ENCODE data around the gene EMSY. TPM values are rescaled to one million over a fixed set of nuclear protein-coding genes. Genes with fewer than 3 reads are reported as not detected.
A peak's percentile ranks its signal among the peaks of the same experiment; 100 is the strongest.

The EMSY gene
- total and polyA plus RNA-seq, 12 donors, result 5.9 to 23.4 (median 16.9) TPM

GRCh38 chr11:76597533-76598425 is 153.0 kb downstream of the EMSY start:
- ATAC-seq (peak in 1 of 8 donors; percentile 23), DNase-seq (peak in 1 of 2 donors; percentile 3)
- intact Hi-C loops (cut with DNase I), result loop anchor here in 9 of 10 donors (1.0 to 5.0 kb wide), 7 partner anchors 40 to 85 kb away; no protein-coding TSS in a partner anchor
- no peaks in the 10 kb centered on the region for H3K27me3 ChIP-seq
- peaks cover 0 to 29% (median 21%) of the 10 kb centered on the region in 9 donors for H3K4me1 ChIP-seq
- H3K36me3 ChIP-seq, result no peaks in the 10 kb centered on the region
- no peak overlapping the region for H3K4me3 ChIP-seq
- H3K27ac ChIP-seq, result peak overlapping the region in 5 of 10 donors; percentile 18 to 60 (median 36)
- peaks cover 0 to 4% (median 0%) of the 10 kb centered on the region in 11 donors for H3K9me3 ChIP-seq
- TF ChIP-seq CTCF (IDR thresholded peaks at IDR 0.05), result no peak
- 86 to 88% methylated on average over 12 of the region's 12 CpGs for WGBS, 2 donors

- Histone ChIP-seq H3K4me1 (peaks cover 0 to 35% (median 27%) of the 10 kb centered on the region in 9 donors), H3K9me3 (peaks cover 0 to 4% (median 0%) of the 10 kb centered on the region in 11 donors), H3K4me3 (no peak overlapping the region), H3K27me3 (no peaks in the 10 kb centered on the region), H3K36me3 (no peaks in the 10 kb centered on the region), H3K27ac (peak overlapping the region in 6 of 10 donors; percentile 18 to 60 (median 45))
- TF ChIP-seq CTCF (IDR thresholded peaks at IDR 0.05), result peak; percentile 24 to 77 (median 63)
- ATAC-seq, result peak; percentile 40 to 76 (median 68)
- WGBS, 2 donors, result 31 to 58% methylated on average over 6 of the region's 6 CpGs
- peak; percentile 33 to 51 for DNase-seq
- intact Hi-C loops (cut with DNase I), result loop anchor here in 9 of 10 donors (1.0 to 5.0 kb wide), 6 partner anchors 39 to 84 kb away; no protein-coding TSS in a partner anchor
Observed at GRCh38 chr11:76598426-76598839, 153.6 kb downstream of the EMSY start.

GRCh38 chr11:76599041-76600013 is 154.5 kb downstream of the EMSY start:
- ATAC-seq, result peak in 2 of 8 donors; percentile 9 to 37
- peaks cover 8 to 44% (median 31%) of the 10 kb centered on the region in 9 donors for H3K4me1 ChIP-seq
- WGBS, 2 donors, result 83 to 86% methylated on average over 18 of the region's 18 CpGs
- H3K4me3 ChIP-seq, result no peak overlapping the region
- peaks cover 0 to 3% (median 0%) of the 10 kb centered on the region in 11 donors for H3K9me3 ChIP-seq
- no peaks in the 10 kb centered on the region for H3K27me3 ChIP-seq
- no peaks in the 10 kb centered on the region for H3K36me3 ChIP-seq
- intact Hi-C loops (cut with DNase I), result loop anchor here in 8 of 10 donors (2.0 to 5.0 kb wide), 5 partner anchors 38 to 83 kb away; partner anchors contain the start of gene LRRC32 (in 2 of the 8)
- H3K27ac ChIP-seq, result peak overlapping the region in 7 of 10 donors; percentile 21 to 60 (median 54)
- peak; percentile 25 to 32 for DNase-seq
- no peak for TF ChIP-seq CTCF (IDR thresholded peaks at IDR 0.05)

Measured in heart right ventricle (tissue), 16 donors.